ENCODE data around the gene TNNT2. TPM values are rescaled to one million over a fixed set of nuclear protein-coding genes. Genes with fewer than 3 reads are reported as not detected.

The TNNT2 gene
- total RNA-seq, 1 donor from 2014 or later: 13.2 TPM

DNA sequence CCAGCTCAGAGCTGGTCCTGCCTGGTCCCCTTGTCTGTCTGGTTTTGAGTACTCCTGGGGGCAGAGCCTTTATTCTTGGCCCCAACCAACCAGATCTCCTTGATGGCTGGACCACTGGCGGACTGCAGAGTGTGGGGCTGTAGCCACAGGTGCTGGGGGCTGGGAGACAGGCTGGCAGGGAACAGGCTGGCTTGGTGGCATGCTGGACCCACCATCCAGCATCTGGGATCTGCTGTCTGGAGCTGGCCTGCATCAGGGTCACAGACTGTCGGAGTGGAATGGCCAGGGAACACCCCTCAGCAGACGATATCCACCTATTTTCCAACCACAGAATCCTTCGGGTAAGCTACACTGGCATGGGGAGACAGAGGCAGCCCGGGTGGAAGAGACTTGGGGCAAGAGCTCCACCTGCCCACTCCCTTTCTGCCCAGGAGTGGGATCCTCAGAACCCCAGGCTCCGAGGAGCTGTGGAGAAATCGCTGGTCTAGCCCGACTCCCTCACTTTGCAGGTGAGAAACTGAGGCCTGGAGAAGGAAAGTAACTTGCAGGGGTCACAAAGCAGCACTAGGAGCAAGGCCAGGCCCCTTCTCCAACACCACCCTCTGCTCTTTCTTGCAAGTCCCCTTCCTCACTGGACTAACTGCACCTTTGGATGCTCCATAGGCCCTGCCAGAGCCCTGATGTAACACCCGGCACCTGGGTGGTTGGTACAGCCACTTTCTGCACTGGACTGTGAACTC lies 40.6 kb downstream of the TNNT2 start:
- TF ChIP-seq, protein P1, sequence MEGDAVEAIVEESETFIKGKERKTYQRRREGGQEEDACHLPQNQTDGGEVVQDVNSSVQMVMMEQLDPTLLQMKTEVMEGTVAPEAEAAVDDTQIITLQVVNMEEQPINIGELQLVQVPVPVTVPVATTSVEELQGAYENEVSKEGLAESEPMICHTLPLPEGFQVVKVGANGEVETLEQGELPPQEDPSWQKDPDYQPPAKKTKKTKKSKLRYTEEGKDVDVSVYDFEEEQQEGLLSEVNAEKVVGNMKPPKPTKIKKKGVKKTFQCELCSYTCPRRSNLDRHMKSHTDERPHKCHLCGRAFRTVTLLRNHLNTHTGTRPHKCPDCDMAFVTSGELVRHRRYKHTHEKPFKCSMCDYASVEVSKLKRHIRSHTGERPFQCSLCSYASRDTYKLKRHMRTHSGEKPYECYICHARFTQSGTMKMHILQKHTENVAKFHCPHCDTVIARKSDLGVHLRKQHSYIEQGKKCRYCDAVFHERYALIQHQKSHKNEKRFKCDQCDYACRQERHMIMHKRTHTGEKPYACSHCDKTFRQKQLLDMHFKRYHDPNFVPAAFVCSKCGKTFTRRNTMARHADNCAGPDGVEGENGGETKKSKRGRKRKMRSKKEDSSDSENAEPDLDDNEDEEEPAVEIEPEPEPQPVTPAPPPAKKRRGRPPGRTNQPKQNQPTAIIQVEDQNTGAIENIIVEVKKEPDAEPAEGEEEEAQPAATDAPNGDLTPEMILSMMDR (IDR thresholded peaks at IDR 0.05): no peak
- TF ChIP-seq EZH2 (IDR thresholded peaks at IDR 0.05): no peak
- no peak for TF ChIP-seq EZH2phosphoT487 (IDR thresholded peaks at IDR 0.05)
- Histone ChIP-seq H3K36me3 (no peaks in the 10 kb centered on the region), H3F3A (ENCODE audit: low read depth) (no peaks in the 10 kb centered on the region), H3K9me3 (ENCODE audit: low read depth) (no peaks in the 10 kb centered on the region), H3K27me3 (no peaks in the 10 kb centered on the region), H3K4me3 (no peak overlapping the region), H2AFZ (replicated peaks) (no peak overlapping the region), H3K79me2 (ENCODE audit: low read depth) (no peaks in the 10 kb centered on the region), H3K4me2 (no peak overlapping the region), H3K9ac (no peak overlapping the region), H4K20me1 (ENCODE audit: low read depth) (no peaks in the 10 kb centered on the region), H3K4me1 (peaks cover 5% of the 10 kb centered on the region), H3K27ac (no peak overlapping the region)
- Mint-ChIP-seq H3K4me1 (peaks cover 6% of the 10 kb centered on the region), H3K4me3 (no peak overlapping the region), H3K27ac (no peak overlapping the region), H3K27me3 (ENCODE audit: insufficient read depth, low read depth) (peaks cover 3% of the 10 kb centered on the region), H3K9me3 (peaks cover 3% of the 10 kb centered on the region), H3K36me3 (no peaks in the 10 kb centered on the region)
- no peak for DNase-seq (ENCODE audit: low spot score)

DNA sequence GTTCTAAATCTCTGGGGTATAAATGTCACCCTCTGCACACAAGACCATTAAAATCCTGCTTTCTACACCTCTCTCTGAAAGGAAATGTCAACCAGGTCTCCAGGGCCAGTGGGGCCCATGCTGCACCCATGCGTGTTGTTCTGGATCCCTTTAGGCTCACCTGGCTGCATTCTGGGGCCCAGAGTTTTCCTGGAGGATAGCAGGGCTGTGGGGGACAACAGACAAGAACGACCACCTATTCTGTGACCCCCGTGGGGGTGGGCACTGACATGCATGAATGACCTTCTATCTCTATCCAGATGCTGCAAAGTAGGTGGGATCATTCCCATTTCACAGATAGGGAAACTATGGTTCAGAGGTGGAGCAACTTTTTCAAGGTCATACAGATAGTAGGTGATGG lies 41.6 kb downstream of the TNNT2 start:
- H4K20me1 ChIP-seq (ENCODE audit: low read depth): no peaks in the 10 kb centered on the region
- H3K9me3 Mint-ChIP-seq: no peaks in the 10 kb centered on the region
- H3K27ac Mint-ChIP-seq: no peak overlapping the region
- H3K27ac ChIP-seq: no peak overlapping the region
- TF ChIP-seq, protein P1 (IDR thresholded peaks at IDR 0.05): no peak
- no peak for TF ChIP-seq EZH2phosphoT487 (IDR thresholded peaks at IDR 0.05)
- TF ChIP-seq EZH2 (IDR thresholded peaks at IDR 0.05): no peak
- no peak overlapping the region for H2AFZ ChIP-seq (replicated peaks)
- no peak for DNase-seq (ENCODE audit: low spot score)
- no peaks in the 10 kb centered on the region for H3K79me2 ChIP-seq (ENCODE audit: low read depth)
- no peaks in the 10 kb centered on the region for H3K27me3 ChIP-seq
- peaks cover 5% of the 10 kb centered on the region for H3K4me1 ChIP-seq
- H3K36me3 ChIP-seq: no peaks in the 10 kb centered on the region
- H3K9me3 ChIP-seq (ENCODE audit: low read depth): no peaks in the 10 kb centered on the region
- H3K9ac ChIP-seq: no peak overlapping the region
- H3K4me3 Mint-ChIP-seq: no peak overlapping the region
- H3K4me1 Mint-ChIP-seq: peaks cover 6% of the 10 kb centered on the region
- H3K4me3 ChIP-seq: no peak overlapping the region
- H3K4me2 ChIP-seq: no peak overlapping the region
- H3F3A ChIP-seq (ENCODE audit: low read depth): no peaks in the 10 kb centered on the region
- peaks cover 5% of the 10 kb centered on the region for H3K27me3 Mint-ChIP-seq (ENCODE audit: insufficient read depth, low read depth)
- H3K36me3 Mint-ChIP-seq: no peaks in the 10 kb centered on the region

DNA sequence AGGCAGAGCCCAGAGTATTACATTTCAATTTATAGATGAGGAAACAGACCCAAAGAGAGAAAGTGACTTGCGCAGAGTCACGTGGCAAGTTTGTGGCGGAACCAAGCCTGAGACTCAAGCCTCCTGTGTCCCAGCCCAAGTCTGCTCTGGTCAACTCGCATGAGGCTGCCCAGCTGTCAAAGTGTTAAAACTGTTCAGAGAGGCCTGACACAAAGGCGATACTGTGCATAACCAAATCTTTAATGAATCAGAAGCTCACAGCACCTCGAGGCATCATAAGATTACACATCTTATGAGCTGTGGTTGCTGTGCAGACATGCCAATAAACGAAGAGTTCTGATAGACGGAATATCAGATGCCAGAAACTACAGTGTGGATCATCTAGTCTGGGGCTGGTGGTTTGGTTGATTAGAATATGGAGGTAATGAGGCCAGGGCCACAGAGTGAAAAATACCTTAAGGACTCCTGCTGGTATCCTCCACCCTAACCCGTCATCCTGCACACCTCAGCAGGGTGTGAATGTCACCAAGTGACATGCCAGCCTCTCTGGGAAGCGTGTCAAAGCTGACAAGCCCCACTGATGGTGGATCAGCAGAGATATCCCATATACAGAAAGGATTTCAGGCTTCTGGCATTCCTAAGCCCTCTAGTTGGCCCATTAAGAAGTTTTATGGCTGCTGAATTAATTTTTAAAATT lies 42.2 kb downstream of the TNNT2 start:
- no peak for TF ChIP-seq EZH2phosphoT487 (IDR thresholded peaks at IDR 0.05)
- no peak for TF ChIP-seq EZH2 (IDR thresholded peaks at IDR 0.05)
- TF ChIP-seq, protein P1 (IDR thresholded peaks at IDR 0.05): no peak

More for the DNA sequence above, 42.2 kb downstream of the TNNT2 start:
- Histone ChIP-seq H3K36me3 (no peaks in the 10 kb centered on the region), H3K27ac (no peak overlapping the region), H3K27me3 (no peaks in the 10 kb centered on the region), H4K20me1 (ENCODE audit: low read depth) (no peaks in the 10 kb centered on the region), H3K4me1 (peaks cover 5% of the 10 kb centered on the region), H3F3A (ENCODE audit: low read depth) (no peaks in the 10 kb centered on the region), H3K79me2 (ENCODE audit: low read depth) (no peaks in the 10 kb centered on the region), H2AFZ (replicated peaks) (no peak overlapping the region), H3K4me3 (no peak overlapping the region), H3K9me3 (ENCODE audit: low read depth) (no peaks in the 10 kb centered on the region), H3K4me2 (no peak overlapping the region), H3K9ac (no peak overlapping the region)
- DNase-seq (ENCODE audit: low spot score): no peak
- Mint-ChIP-seq H3K27me3 (ENCODE audit: insufficient read depth, low read depth) (peaks cover 6% of the 10 kb centered on the region), H3K36me3 (no peaks in the 10 kb centered on the region), H3K4me3 (no peak overlapping the region), H3K27ac (no peak overlapping the region), H3K9me3 (no peaks in the 10 kb centered on the region), H3K4me1 (peaks cover 6% of the 10 kb centered on the region)

Measured in neural progenitor cell (in vitro differentiated cells).